HUES48 (cell line): ENCODE measurements around the gene NAA80.
"Not testable (repeated sequence)": the region's sequence is repeated elsewhere in the genome, so short reads cannot be mapped to it uniquely, and the experiment has no call there.

Experiments
- H3K27ac ChIP-seq: one replicate; pipeline ENCODE4 v1.7.0; 2013; ENCODE audit warnings: low read depth, low read length, inconsistent platforms
- H3K27me3 ChIP-seq: 2 replicates; pipeline ENCODE4 v1.6.1; 2013; ENCODE audit warnings: mild to moderate bottlenecking, low read length; ENCODE audit not compliant: control insufficient read depth, insufficient read depth
- H3K36me3 ChIP-seq: 2 replicates; pipeline ENCODE4 v1.6.1; 2013; ENCODE audit warnings: low read length; ENCODE audit not compliant: control insufficient read depth, insufficient read depth
- H3K4me1 ChIP-seq: 2 replicates; pipeline ENCODE4 v1.6.1; 2013; ENCODE audit warnings: mild to moderate bottlenecking, low read length; ENCODE audit not compliant: control insufficient read depth, insufficient read depth
- H3K4me3 ChIP-seq: 2 replicates; pipeline ENCODE4 v1.5.1; 2013; ENCODE audit warnings: mild to moderate bottlenecking, low read depth, low read length
- H3K9ac ChIP-seq: 2 replicates; pipeline ENCODE4 v1.6.1; 2013; ENCODE audit warnings: mild to moderate bottlenecking, low read depth, low read length, moderate library complexity
- H3K9me3 ChIP-seq: 2 replicates; pipeline ENCODE4 v1.6.1; 2013; ENCODE audit warnings: low read length; ENCODE audit not compliant: control insufficient read depth, insufficient read depth

NAA80 gene

DNA sequence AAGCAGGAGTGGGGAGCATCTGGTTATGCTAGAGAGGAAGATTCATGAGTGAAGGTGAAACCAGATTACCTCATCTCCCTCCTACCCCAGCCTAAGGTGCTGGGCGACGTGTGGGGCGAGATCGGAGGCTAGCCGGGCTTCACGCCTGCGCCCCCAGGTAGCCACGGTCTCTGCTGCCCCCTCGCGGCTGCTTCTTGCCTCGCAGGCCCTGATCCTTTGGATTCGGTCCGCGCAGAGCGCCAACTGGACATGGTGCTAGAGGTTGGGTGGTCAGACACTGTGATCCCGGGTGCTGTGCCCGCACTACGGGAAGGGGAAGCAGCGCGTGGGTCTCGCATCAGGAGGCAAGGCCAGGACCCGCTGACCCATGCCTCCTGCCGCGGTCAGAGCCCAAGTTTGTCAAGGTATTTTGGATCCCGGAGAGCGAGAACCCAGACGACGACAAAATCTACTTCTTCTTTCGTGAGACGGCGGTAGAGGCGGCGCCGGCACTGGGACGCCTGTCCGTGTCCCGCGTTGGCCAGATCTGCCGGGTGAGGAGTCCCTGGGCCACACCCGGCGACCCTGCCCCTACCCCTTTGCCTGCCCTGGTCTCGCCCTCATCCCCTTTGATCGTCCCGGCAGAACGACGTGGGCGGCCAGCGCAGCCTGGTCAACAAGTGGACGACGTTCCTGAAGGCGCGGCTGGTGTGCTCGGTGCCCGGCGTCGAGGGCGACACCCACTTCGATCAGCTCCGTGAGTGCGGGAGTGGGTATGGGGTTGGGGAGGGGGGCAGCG, 26.1 kb downstream of the NAA80 start:
- Histone ChIP-seq H3K9me3 (no peaks in the 10 kb centered on the region), H3K9ac (no peak overlapping the region), H3K4me3 (peak overlapping the region; percentile 23; the same call in 1 of the 2 replicates), H3K27me3 (peaks cover 46% of the 10 kb centered on the region), H3K36me3 (no peaks in the 10 kb centered on the region), H3K27ac (no peak overlapping the region), H3K4me1 (peaks cover 14% of the 10 kb centered on the region; the same call in 1 of the 2 replicates)

DNA sequence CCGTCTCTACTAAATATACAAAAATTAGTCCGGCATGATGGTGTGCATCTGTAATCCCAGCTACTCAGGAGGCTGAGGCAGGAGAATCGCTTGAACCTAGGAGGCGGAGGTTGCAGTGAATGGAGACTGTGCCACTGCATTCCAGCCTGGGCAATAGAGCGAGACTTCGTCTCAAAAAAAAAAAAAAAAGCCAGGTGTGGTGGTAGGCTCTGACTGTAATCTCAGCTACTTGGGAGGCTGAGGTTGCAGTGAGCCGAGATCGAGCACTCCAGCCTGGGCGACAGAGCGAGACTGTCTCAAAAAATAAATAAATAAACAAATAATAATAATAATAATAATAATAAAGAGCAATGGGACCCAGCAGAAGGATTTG, 26.7 kb downstream of the NAA80 start:
- H3K27ac ChIP-seq, H3K4me3 ChIP-seq, H3K9me3 ChIP-seq, H3K9ac ChIP-seq, H3K36me3 ChIP-seq: not testable (repeated sequence)
- H3K27me3 ChIP-seq: peaks cover 42% of the 10 kb centered on the region
- peaks cover 19% of the 10 kb centered on the region for H3K4me1 ChIP-seq

DNA sequence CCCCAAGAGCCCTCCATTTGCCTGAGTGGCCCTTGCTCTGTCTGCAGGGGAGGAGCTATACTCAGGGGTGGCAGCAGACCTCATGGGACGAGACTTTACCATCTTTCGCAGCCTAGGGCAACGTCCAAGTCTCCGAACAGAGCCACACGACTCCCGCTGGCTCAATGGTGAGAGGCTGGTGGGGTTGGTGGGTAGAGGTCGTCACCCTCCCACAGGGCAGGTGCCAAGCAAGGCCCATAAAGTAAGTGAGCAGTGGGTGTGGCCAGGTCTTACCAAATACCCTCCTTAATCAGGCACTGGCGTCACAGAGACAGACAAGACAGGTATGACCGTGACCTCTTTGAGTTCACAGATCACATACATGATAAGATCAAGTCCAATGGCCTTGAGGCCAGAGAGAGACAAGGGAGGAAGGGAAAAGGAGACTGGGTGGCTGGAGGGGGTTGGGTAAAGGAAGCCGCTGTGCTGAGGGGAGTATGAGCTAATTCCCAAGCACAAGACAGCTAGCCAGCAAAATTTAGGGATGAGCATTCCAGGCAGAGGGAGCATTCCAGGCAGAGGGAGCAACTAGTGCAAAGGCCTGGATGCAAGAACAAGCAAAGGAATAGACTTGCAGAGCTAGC, 27.8 kb downstream of the NAA80 start:
- Histone ChIP-seq H3K27me3 (peaks cover 35% of the 10 kb centered on the region), H3K9ac (no peak overlapping the region), H3K4me1 (peaks cover 29% of the 10 kb centered on the region), H3K27ac (no peak overlapping the region), H3K4me3 (no peak overlapping the region), H3K36me3 (no peaks in the 10 kb centered on the region), H3K9me3 (no peaks in the 10 kb centered on the region)

DNA sequence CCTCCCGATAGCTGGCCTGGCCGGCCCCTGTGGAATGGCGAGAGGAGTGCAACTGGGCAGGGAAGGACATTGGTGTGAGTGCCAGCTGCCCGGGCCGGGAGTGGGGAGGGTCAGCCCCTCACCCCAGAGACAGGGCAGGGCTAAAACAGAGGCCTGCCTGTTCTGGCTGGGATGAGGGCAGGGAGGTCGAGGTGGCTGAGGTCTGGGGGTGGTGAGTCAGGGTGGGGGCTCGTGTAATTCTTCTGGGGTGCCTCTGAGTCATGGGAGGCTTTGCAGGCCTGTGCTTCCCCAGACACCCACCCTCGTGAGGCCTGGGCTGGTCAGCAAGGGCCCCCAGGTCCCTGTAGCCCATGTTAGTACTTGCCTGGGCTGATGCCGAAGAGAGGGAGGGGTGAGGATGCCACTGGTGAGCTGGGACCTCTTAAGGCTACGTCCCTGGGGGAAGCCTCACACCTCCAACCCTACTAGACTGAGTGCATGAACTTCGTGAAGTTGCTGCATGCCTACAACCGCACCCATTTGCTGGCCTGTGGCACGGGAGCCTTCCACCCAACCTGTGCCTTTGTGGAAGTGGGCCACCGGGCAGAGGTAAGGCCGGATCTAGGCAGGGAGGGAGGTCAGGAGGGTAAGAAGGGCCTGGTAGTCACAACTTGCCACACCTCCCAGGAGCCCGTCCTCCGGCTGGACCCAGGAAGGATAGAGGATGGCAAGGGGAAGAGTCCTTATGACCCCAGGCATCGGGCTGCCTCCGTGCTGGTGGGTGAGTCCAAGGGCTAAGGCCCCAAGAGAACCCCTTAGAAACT, 28.6 kb downstream of the NAA80 start:
- no peak overlapping the region for H3K9ac ChIP-seq
- H3K9me3 ChIP-seq: no peaks in the 10 kb centered on the region
- no peaks in the 10 kb centered on the region for H3K36me3 ChIP-seq
- H3K4me3 ChIP-seq: no peak overlapping the region
- peaks cover 32% of the 10 kb centered on the region for H3K4me1 ChIP-seq
- H3K27me3 ChIP-seq: peaks cover 27% of the 10 kb centered on the region
- H3K27ac ChIP-seq: no peak overlapping the region

DNA sequence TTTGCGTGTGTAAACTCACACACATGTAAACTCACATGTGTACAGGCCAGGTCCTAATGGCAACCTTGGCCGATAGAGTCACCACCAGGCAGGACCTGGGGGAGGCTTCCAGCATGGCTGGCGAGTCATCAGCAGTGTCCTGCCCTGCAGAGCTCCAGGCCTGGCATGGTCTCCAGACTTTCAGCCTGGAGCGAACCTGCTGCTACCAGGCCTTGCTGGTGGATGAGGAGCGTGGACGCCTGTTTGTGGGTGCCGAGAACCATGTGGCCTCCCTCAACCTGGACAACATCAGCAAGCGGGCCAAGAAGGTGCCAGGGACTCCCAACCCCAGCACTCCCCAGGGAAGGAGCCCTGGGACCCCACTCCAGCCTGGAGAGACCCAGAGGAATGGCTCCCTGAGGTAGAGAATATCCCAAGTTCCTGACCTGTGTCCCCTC, 29.2 kb downstream of the NAA80 start:
- H3K9ac ChIP-seq: no peak overlapping the region
- H3K27me3 ChIP-seq: peaks cover 20% of the 10 kb centered on the region
- peaks cover 35% of the 10 kb centered on the region for H3K4me1 ChIP-seq
- H3K36me3 ChIP-seq: no peaks in the 10 kb centered on the region
- H3K4me3 ChIP-seq: no peak overlapping the region
- no peak overlapping the region for H3K27ac ChIP-seq
- H3K9me3 ChIP-seq: no peaks in the 10 kb centered on the region

DNA sequence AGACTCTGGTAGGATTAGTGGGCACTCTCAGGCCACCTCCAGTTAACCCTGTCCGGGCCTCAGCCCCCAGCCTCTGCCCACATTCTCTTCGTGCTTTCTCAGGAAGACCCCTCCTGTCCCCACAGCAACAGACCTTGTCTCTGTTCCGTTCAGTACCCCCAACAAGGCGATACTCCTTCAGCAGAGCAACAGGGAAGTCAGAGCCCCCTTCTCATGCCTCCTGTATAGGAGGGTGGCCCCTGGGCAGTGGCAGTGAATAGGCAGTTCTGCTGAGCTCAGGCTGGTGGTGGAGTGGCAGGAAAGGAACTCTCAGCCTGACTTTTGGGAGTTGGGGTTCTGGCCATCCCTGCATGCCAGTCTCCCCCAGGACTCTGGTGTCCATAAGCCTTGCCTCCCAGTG, 29.7 kb downstream of the NAA80 start:
- Histone ChIP-seq H3K9me3 (no peaks in the 10 kb centered on the region), H3K27ac (no peak overlapping the region), H3K36me3 (no peaks in the 10 kb centered on the region), H3K4me3 (no peak overlapping the region), H3K4me1 (peaks cover 35% of the 10 kb centered on the region), H3K9ac (no peak overlapping the region), H3K27me3 (peaks cover 15% of the 10 kb centered on the region)

DNA sequence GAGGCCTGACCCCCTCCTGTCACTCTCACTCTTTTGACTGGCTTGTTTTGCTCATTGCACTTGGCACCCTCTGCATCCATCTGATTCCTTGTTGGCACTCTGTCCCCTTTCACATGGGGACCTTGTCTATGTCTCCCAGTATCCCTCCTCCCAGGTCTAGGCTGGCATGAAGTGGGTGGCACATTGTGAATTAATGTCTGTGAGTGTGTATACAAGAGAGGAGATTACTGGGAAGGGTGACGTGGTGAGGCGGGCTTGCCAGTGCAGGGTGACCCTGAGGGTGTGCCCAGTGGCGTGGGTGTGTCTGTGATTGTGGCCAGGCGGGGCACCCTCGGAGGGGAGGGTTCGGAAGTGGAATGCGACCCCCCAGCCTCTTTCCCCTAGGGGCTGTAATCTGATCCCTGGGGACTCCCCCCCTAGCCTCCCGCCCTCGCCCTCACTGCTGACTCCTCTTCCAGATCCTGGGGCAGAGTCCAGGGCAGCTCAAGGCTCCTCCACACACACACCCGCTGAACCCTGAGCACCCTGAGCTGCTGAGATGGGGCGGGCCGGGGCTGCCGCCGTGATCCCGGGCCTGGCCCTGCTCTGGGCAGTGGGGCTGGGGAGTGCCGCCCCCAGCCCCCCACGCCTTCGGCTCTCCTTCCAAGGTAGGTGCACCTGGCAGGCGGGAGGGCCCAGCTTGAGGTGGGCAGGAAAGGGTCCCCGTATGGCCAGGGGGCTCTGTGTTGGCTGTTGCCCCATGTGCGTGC, 30.3 kb downstream of the NAA80 start, which contains the start of gene SEMA3B:
Gene SEMA3B, plus strand, starts transcription at position 445 of the 749 bp plus-strand sequence. Its CDS starts 94 bp downstream, at position 539.
- H3K27me3 ChIP-seq: peaks cover 10% of the 10 kb centered on the region
- peaks cover 40% of the 10 kb centered on the region for H3K4me1 ChIP-seq
- no peak within 1 kb of the TSS for H3K27ac ChIP-seq
- H3K4me3 ChIP-seq: no peak within 1 kb of the TSS
- no peaks in the 10 kb centered on the region for H3K36me3 ChIP-seq
- H3K9me3 ChIP-seq: no peaks in the 10 kb centered on the region
- H3K9ac ChIP-seq: no peak within 1 kb of the TSS

DNA sequence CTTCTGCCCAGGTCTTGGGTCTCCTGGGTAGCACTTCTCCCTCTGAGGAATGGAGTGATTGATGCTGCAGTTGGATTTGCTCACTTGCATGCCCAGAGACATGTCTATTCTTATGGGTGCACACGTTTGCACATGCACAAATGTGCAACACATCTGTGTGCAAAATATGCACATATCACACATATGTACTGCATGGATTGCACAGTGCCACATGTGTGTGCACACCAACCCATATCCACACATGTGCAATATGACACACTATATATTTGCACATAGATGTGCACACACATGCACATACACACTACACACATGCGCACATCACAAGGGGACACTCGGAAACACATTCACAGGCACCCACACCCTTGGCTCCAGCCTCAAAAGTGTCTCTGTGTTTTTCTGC, 30.9 kb downstream of the NAA80 start:
- Histone ChIP-seq H3K36me3 (no peaks in the 10 kb centered on the region), H3K27ac (no peak overlapping the region), H3K27me3 (peaks cover 4% of the 10 kb centered on the region), H3K9ac (no peak overlapping the region), H3K4me3 (no peak overlapping the region), H3K9me3 (no peaks in the 10 kb centered on the region), H3K4me1 (peaks cover 44% of the 10 kb centered on the region)

DNA sequence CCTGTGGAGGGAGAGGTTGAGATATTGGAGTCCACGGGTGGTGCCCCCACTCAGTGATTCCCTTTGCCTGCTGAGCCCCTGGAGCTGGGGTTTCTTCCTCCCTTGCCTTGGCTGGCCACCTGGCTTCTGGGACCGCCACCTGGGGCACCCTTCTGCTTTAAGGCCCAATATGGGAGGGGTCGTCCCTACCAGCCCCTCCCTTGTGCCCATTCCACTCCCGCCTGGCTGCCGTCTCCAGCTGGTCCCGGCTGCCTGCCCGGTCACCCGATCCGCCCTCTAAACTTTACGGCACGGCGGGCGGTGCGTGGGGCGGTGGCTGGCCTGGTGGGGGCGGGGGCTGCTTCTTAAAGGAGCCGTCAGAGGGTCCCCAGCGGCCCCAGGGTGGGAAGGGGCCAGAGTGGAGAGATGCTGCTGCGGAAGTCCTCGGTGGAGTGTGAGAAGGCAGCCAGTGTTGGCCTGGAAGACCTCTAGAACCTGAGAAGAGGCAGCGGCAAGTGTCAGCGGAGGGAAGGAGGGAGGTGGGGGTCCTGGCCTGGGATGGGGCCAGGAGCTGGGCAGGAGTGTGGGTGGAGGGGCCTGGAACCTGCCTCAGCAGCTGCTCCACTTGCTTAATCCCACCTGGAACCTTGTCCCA, 31.8 kb downstream of the NAA80 start:
- no peak overlapping the region for H3K4me3 ChIP-seq
- no peak overlapping the region for H3K27ac ChIP-seq
- peaks cover 44% of the 10 kb centered on the region for H3K4me1 ChIP-seq
- no peaks in the 10 kb centered on the region for H3K27me3 ChIP-seq
- no peaks in the 10 kb centered on the region for H3K36me3 ChIP-seq
- no peak overlapping the region for H3K9ac ChIP-seq
- H3K9me3 ChIP-seq: no peaks in the 10 kb centered on the region

DNA sequence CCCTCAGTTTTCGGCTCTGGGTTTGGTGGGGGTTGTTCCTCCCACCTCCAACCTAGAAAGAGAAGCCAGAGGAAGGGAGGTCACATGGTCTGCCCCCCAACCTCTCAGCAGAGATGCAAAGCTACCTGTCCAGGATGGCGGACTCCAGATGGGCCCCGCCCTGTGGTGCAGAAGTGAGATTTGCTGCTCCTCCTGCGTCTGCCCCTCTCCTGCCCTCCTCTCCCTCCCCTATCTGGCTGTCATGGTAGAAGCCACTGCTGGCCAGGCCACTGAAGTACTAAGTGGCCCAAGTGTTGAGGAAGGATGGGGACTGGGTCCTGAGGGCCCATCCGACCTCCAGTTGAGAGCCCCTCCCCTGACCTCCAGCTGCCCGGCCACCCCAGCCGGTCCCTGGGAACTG, 32.4 kb downstream of the NAA80 start:
- Histone ChIP-seq H3K4me3 (no peak overlapping the region), H3K9ac (no peak overlapping the region)

More for the DNA sequence above, 32.4 kb downstream of the NAA80 start:
- no peak overlapping the region for H3K27ac ChIP-seq
- no peaks in the 10 kb centered on the region for H3K9me3 ChIP-seq
- no peaks in the 10 kb centered on the region for H3K36me3 ChIP-seq
- no peaks in the 10 kb centered on the region for H3K27me3 ChIP-seq
- peaks cover 44% of the 10 kb centered on the region for H3K4me1 ChIP-seq
